ENCODE measurements around the gene FAM240B.

The FAM240B gene

DNA sequence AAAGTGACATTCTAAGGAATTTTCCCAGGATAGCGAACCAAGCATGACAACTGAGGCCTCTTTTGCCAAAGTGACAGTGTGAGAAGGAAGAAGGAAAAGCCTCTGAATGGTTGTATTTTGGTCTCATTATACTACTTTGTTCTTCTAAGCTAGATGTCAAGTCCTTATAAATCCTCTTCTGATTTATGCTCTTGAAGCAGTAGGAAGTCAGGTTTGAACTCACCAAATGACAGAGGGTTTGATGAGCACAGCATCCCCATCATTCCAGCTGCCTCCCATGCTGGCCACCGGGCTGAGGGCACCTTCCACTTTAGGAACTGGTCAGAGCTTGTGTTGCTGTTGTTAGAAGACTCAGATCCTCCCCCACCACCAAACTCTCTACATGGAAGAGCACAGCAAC is 44.1 kb downstream of the FAM240B start:
- in situ Hi-C loops (cut with MboI; ENCODE audit: low pct_unique_long_range_greater_than_20kb, low sequenced_read_pairs), result loop anchor here (25.0 kb wide), 1 partner anchor 264 kb away; the partner anchor contains the start of gene IGFBPL1

DNA sequence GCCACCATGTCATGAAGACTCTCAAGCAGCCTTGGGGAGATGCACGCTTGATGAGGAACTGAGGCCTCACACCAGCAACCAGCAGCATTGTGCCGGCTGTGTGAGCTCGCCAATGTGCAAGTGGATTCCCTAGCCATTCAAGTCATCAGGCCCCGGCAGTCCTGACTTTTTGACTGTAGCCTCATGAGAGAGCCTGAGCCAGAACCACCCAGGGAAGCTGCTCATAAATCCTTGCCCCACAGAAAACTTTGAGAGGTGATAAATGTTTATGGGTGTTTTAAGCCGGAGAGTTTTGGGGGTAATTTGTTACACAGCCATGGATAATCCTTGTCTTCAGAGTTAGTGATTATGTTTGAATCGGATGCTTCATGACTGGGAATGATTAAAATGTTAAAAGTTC is 44.7 kb downstream of the FAM240B start:
- in situ Hi-C loops (cut with MboI; ENCODE audit: low pct_unique_long_range_greater_than_20kb, low sequenced_read_pairs), result loop anchor here (25.0 kb wide), 1 partner anchor 263 kb away; the partner anchor contains the start of gene IGFBPL1
- DNase-seq, result no peak

More for the DNA sequence above, 44.1 kb downstream of the FAM240B start:
- no peak for DNase-seq

DNA sequence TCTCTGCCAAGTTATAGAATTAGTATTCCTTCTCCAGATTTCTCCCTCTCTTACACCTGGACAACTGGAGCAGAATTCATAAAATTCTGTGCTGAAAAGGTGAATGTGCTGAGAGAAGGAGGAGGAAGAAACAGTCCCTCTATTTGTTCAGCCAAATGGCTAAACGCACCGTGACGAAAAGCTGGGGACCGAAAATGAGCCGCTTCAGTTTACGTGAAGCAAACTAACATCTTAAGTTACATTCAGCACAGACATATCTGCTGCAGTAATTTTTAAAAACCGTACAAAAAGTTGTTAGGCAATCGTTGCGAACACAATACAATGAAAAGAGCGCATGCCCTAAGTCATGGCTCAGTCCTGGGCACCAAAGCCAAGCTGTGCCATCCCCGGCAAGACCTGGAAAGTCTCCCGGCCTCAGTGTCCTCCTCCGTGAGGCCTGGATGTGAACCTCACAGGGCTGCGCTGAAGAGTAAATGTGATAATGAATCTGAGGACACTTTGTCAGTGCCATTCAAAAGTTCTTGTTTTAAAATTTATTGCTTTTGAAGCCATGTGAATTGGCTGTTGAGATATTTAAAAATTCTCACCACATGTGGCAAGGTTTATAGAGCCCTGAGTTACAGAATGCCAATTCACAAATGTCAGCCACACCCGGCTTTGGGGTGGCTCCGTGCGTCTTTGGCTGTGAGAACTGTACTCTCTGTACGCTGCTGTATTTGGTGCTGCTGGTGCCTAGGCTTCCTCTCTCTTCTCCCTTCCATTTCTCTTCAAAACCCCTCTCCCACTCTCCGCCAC is 46.3 kb downstream of the FAM240B start:
- no peak for DNase-seq
- in situ Hi-C loops (cut with MboI; ENCODE audit: low pct_unique_long_range_greater_than_20kb, low sequenced_read_pairs), result no loop called here

DNA sequence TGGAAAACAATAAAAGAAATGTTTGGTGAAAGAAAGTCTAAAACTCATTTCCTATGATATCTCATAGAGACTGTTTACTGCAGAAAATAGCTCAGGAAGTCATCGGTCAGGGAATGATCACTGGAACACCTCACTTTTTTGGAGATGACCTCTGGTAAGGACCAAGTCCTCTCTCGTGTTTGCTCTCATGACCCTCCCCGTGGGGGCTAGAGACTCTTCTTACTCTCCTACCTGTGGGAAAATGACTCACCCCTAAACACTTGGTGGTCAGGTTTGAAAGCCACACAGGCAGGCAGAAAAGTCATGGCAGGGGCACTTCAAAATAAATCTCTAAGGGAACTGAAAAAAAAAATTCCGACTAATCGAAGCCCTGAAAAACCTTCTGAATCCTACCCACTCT is 48.2 kb downstream of the FAM240B start:
- in situ Hi-C loops (cut with MboI; ENCODE audit: low pct_unique_long_range_greater_than_20kb, low sequenced_read_pairs), result no loop called here
- no peak for DNase-seq

DNA sequence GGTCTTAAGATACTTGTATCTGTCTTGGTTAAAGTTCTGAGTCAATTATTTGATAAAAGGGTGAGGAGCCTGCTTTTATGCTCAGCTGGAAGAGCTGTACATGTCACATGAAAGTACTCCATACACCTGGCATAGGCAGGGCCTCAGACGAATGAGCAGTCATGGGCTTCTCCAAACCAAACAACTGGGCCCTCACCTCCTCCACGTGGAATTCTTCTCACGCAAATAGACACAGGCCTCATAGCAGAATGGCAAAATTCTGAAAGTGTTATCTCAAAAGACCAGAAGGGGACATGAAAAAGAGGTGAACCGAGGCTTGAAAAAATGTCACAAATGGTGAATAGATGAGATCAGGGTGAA is 48.6 kb downstream of the FAM240B start:
- no peak for DNase-seq
- in situ Hi-C loops (cut with MboI; ENCODE audit: low pct_unique_long_range_greater_than_20kb, low sequenced_read_pairs), result no loop called here

DNA sequence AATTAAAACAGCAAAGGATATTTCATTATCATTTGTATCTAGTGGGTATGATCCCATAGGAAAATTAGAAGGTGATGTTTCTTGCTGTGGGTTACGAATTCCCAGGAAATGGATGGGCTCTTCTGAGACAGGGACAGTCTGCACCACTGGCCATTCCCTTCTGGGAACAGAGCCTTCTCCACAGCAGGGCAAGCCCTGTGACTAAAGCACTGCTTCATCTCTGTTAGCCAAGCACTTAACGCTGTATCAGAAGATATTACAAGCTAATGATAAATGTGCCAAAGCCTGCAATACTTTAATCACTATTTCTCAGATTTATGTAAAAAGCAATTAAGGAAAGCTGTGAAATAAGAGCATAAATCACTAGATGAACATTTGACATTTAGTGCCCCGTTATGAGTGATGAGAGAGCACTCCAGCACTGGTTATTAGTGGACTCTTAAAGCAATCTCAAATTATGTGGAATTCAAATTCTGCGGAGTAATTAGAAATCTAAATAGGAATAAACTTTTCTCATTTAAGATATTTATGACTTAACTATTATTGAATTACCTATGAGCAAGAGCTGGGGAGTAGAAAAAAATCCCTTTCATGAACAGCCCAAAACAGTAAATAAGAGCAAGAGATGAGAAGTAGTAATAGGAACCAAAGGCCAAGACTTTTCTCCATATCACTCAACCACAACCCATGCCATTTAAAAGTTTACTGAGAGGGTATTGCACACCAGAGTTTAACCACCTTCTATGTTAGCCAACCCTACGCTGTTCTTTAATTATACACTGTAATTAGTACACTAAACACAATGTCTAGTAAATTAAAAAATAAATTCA is 49.2 kb downstream of the FAM240B start:
- in situ Hi-C loops (cut with MboI; ENCODE audit: low pct_unique_long_range_greater_than_20kb, low sequenced_read_pairs), result no loop called here
- DNase-seq, result no peak

DNA sequence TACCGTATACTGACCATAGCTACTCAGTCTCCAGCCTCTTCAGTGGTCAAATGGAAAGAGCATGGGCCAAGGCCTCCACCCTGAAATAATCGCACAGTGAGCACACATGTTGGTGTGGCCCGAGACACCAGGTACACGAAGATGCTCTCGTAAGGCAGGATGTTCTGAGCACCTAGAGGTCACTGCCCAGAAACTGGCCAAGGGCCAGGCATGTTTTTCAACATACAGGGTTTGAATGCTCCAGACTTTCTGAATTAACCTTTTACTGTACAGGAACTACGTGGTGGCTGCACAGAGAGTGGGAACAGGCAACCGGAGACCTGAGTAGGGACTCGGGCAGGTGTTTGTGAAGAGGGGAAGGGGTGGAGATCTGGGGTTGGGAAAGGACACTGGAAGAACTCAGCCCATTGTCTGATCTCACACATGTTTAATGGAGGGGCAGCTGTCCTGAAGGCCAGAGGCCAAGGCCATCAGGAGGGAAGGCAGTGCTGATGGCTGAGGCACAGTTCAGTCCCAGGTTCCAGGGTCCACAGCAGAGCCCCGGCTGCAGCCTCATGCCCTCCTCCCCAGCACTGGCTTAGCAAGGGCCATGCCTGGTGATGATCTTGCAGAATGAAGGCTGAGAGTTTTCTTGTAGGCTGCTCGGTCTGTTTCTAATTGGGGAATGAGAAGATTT is 51.0 kb downstream of the FAM240B start:
- in situ Hi-C loops (cut with MboI; ENCODE audit: low pct_unique_long_range_greater_than_20kb, low sequenced_read_pairs), result no loop called here
- no peak for DNase-seq

DNA sequence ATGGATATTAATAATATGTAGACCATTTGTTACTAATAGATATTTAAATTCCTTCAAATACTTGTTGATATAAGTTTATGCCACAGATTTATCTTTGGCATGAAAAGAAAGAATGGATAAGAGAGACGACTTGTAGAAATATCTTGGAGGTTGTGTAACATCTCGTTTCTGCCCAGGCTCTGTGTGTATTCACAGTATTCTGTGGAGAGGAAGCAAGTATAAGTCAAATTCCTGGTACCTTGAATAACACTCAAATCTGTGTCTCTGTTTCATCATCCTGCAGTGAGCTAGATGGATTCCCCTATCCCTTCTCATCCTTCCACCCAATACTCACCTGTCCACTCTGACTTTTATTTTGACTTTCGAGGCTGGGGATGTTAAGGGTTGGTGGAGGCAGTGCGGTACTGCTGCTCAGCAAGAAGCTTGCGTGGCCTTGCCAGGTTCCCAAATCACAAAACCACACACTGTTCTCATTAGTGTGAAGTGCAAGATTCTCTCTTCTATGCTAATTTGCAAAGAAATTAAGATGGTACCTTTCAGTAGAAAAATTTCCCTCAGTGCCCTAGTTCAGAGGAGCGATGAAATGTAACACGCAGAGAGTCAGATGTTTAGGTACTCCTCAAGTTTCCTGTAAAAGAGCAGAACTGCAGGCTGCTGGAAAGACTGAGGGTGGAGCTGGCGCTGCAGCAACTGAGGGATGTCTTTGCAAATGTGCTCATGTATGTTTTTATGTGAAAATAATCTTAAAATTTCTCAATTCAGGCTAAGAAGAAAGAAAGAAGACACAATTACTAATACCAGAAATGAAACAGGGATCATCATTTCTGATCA is 57.0 kb downstream of the FAM240B start:
- DNase-seq, result no peak
- in situ Hi-C loops (cut with MboI; ENCODE audit: low pct_unique_long_range_greater_than_20kb, low sequenced_read_pairs), result no loop called here

DNA sequence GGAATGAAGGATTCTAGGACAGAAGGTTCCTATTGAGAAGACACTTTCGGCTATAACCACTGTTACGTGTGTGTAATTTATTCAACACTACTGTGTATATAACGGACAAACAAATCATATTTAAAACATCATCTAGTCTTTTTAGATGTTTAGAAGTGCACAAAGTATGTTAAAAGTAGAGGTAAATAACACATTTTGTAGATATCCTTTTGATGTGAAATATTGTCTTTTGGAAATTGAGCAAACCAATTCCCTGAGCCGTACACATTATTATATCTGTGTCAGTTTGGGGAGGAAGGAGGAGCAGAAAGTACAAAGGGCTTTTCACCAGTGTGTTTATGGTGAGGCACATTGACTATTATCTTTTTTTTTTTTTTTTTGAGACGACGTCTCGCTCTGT is 60.4 kb downstream of the FAM240B start:
- in situ Hi-C loops (cut with MboI; ENCODE audit: low pct_unique_long_range_greater_than_20kb, low sequenced_read_pairs), result no loop called here
- no peak for DNase-seq

DNA sequence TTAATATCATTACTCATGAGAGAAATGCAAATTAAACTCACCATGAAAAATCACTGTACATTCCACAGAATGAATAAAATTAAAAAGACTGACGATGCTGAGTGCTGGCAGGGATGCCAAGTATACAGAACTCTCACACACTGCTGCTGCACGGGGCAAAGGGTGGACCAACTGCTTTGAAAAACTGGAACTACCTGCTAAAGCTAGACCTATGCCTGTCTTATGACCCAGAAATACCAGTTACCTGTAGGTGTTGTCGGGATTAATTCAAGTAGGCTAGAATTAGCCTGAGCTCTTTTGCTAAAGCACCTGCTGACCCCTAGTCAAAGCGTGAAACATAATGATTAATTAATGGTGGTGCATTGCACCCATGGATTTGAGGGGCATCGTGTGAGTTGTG is 63.0 kb downstream of the FAM240B start:
- in situ Hi-C loops (cut with MboI; ENCODE audit: low pct_unique_long_range_greater_than_20kb, low sequenced_read_pairs), result no loop called here
- DNase-seq, result no peak

DNA sequence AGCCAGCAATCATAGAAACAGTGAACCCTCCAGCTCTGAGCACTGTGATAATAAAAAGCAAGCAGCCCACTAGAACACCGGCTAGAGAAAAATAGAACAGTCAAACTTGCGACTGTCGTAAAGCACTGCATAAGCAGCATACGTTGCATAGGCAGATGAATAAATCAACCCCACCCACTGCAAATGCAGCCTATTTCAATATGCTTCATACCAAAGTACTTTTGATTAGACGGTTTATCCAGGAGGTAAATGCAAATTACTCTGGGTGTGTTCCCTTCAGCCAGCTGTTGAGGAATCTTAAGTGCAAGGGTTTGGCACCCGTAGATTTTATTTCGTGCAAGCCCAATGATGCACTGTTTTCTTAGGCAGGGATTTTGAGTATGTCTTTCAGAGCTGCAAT is 67.4 kb downstream of the FAM240B start:
- in situ Hi-C loops (cut with MboI; ENCODE audit: low pct_unique_long_range_greater_than_20kb, low sequenced_read_pairs), result no loop called here

DNA sequence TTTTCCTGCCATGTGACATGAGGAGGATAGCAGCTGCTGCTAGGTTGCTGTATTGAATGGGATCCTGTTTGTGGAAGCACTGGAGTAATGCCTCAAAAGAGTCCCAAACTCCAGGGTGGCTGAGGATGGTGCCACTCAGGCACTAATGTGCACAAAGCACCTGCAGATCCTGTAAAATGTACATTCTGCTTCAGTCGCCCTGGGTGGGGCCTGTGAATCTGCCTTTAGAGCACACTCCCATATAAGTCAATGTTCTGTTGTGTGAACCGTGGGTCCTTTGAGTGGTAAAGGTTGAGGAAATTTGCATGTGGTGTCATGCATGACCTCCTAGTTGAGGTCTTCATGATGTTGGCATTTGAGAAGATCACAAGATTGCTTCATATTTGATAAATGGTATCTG is 67.9 kb downstream of the FAM240B start:
- no peak for DNase-seq
- in situ Hi-C loops (cut with MboI; ENCODE audit: low pct_unique_long_range_greater_than_20kb, low sequenced_read_pairs), result no loop called here

More for the DNA sequence above, 67.4 kb downstream of the FAM240B start:
- DNase-seq, result no peak

DNA sequence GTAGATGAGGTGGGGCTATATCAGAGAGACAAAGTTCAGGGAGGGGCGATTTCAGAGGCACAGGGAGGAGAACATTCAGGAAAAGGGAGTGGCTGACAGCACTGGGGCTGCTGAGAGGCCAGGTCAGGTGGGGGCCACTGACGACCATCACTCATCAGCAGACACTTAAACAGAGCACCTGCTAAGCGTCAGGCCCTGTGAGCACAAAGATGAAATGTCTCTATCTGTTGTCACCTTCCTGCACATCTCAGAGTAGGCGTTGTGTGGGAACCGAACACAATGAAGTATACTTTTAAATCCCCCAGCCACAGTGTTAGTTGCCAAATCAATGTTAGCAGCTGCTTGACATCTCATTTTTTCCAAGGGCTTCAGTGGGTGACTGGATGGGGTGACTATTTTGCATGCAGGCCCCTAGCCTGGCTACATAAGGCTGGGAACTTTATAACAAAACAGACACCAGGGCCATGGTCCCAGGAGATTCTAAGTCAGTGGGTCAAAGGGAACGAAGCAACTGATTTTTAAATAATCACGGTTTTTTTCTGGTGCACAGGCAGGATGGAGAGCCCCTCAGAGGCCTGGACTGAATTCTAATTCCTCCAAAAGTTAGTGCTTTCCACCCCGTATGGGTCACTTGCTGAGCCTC is 68.4 kb downstream of the FAM240B start:
- no peak for DNase-seq
- in situ Hi-C loops (cut with MboI; ENCODE audit: low pct_unique_long_range_greater_than_20kb, low sequenced_read_pairs), result no loop called here

DNA sequence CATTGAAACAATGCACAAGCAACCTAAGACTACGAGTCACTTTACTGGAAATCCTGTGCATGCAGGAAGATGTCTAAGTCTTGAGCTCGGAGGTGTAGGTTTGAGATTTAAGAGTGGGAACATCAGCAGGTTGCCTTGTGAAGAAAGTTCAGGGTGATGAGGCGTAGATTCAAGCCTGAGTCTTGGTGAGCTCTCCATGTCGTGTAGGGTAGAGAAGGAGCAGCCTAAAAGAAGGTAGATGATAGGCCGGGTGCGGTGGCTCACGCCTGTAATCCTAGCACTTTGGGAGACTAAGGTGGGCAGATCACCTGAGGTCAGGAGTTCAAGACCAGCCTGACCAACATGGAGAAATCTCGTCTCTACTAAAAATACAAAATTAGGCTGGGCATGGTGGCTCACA is 69.4 kb downstream of the FAM240B start:
- no peak for DNase-seq
- in situ Hi-C loops (cut with MboI; ENCODE audit: low pct_unique_long_range_greater_than_20kb, low sequenced_read_pairs), result no loop called here

DNA sequence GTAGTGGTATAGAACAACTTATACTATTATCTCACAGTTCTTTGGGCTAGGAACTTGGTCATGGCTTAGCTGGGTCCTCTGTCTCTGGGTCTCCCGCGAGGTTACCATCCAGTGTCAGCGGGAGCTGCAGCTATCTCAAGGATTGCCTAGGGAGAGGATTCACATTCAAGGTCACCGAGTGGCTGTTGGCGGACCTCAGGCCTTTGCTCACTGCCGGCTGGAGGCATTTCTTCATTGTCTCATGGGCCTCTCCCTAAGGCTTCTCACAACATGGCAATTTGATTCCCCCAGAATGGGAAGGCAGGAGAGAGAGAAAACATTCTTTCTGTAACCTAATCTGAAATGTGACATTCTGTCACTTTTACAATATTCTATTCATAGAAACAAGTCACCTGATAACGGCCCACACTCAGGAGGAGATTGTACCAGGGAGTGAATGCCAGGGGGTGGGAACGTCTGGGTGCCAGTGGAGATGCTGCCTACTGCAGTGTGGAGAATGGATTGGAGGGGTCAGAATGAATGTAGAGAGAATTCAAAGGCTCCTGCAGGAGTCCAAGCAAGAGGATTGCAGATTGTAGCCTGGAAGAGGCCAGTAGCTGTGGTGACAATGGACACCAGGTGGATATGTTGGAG is 70.1 kb downstream of the FAM240B start:
- no peak for DNase-seq
- in situ Hi-C loops (cut with MboI; ENCODE audit: low pct_unique_long_range_greater_than_20kb, low sequenced_read_pairs), result no loop called here

DNA sequence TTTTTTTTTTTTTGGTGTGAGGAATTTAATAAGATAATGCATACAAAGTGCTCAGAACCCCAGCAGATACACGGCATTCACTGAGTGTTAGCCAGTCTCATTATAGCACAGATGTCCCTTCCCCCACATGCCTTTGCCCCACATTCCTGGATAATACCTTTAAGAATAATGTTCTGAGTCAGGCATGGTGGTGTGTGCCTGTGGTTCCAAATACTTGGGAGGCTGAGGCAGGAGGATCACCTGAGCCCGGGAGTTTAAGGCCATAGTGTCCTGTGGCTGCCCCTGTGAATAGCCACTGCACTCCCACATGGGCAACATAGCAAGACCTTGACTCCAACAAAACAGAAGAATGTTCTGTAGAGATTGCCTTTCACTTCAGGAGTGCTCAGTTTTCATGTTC is 75.3 kb downstream of the FAM240B start:
- in situ Hi-C loops (cut with MboI; ENCODE audit: low pct_unique_long_range_greater_than_20kb, low sequenced_read_pairs), result no loop called here
- DNase-seq, result no peak

Measured in KBM-7 (cell line).